ENCODE data around the gene KRT33A. TPM values are rescaled to one million over a fixed set of nuclear protein-coding genes. Genes with fewer than 3 reads are reported as not detected.

The KRT33A gene
- total RNA-seq, 2 donors from 2014 or later: not detected

GRCh38 chr17:41340494-41340893 lies 10.1 kb downstream of the KRT33A start:
- no peak overlapping the region for H3K4me3 ChIP-seq
- H3K27ac ChIP-seq: no peak overlapping the region
- no peaks in the 10 kb centered on the region for H3K36me3 ChIP-seq
- no peaks in the 10 kb centered on the region for H3K27me3 ChIP-seq (replicated peaks; ENCODE audit: insufficient read depth)
- no peaks in the 10 kb centered on the region for H3K4me1 ChIP-seq (ENCODE audit: control insufficient read depth in 1 of 2, low read depth in 2 of 2)
- ATAC-seq (ENCODE audit: insufficient number of reproducible peaks, low FRiP score, low read depth) (no peak), DNase-seq (ENCODE audit: low spot score) (no peak)
- TF ChIP-seq, protein P1, sequence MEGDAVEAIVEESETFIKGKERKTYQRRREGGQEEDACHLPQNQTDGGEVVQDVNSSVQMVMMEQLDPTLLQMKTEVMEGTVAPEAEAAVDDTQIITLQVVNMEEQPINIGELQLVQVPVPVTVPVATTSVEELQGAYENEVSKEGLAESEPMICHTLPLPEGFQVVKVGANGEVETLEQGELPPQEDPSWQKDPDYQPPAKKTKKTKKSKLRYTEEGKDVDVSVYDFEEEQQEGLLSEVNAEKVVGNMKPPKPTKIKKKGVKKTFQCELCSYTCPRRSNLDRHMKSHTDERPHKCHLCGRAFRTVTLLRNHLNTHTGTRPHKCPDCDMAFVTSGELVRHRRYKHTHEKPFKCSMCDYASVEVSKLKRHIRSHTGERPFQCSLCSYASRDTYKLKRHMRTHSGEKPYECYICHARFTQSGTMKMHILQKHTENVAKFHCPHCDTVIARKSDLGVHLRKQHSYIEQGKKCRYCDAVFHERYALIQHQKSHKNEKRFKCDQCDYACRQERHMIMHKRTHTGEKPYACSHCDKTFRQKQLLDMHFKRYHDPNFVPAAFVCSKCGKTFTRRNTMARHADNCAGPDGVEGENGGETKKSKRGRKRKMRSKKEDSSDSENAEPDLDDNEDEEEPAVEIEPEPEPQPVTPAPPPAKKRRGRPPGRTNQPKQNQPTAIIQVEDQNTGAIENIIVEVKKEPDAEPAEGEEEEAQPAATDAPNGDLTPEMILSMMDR (IDR thresholded peaks at IDR 0.05): no peak
- no peaks in the 10 kb centered on the region for H3K9me3 ChIP-seq

- ATAC-seq (ENCODE audit: insufficient number of reproducible peaks, low FRiP score, low read depth): no peak
- TF ChIP-seq, protein P1 (IDR thresholded peaks at IDR 0.05): no peak
- Histone ChIP-seq H3K4me3 (no peak overlapping the region), H3K4me1 (ENCODE audit: control insufficient read depth in 1 of 2, low read depth in 2 of 2) (no peaks in the 10 kb centered on the region), H3K27me3 (replicated peaks; ENCODE audit: insufficient read depth) (no peaks in the 10 kb centered on the region), H3K9me3 (no peaks in the 10 kb centered on the region), H3K36me3 (no peaks in the 10 kb centered on the region), H3K27ac (no peak overlapping the region)
- no peak for DNase-seq (ENCODE audit: low spot score)
These were observed 11.0 kb downstream of the KRT33A start for GRCh38 chr17:41339571-41340172.

GRCh38 chr17:41338961-41339485 lies 11.6 kb downstream of the KRT33A start:
- Histone ChIP-seq H3K27ac (no peak overlapping the region), H3K9me3 (no peaks in the 10 kb centered on the region), H3K4me3 (no peak overlapping the region), H3K36me3 (no peaks in the 10 kb centered on the region), H3K4me1 (ENCODE audit: control insufficient read depth in 1 of 2, low read depth in 2 of 2) (no peaks in the 10 kb centered on the region), H3K27me3 (replicated peaks; ENCODE audit: insufficient read depth) (no peaks in the 10 kb centered on the region)
- DNase-seq (ENCODE audit: low spot score) (no peak), ATAC-seq (ENCODE audit: insufficient number of reproducible peaks, low FRiP score, low read depth) (no peak)
- TF ChIP-seq, protein P1 (IDR thresholded peaks at IDR 0.05): no peak

- TF ChIP-seq, protein P1 (IDR thresholded peaks at IDR 0.05): no peak
- no peak for ATAC-seq (ENCODE audit: insufficient number of reproducible peaks, low FRiP score, low read depth)
- DNase-seq (ENCODE audit: low spot score): no peak
- H3K27me3 ChIP-seq (replicated peaks; ENCODE audit: insufficient read depth): no peaks in the 10 kb centered on the region
- H3K36me3 ChIP-seq: no peaks in the 10 kb centered on the region
- no peaks in the 10 kb centered on the region for H3K4me1 ChIP-seq (ENCODE audit: control insufficient read depth in 1 of 2, low read depth in 2 of 2)
- no peaks in the 10 kb centered on the region for H3K9me3 ChIP-seq
- no peak overlapping the region for H3K27ac ChIP-seq
- no peak overlapping the region for H3K4me3 ChIP-seq
These were observed 14.9 kb downstream of the KRT33A start for GRCh38 chr17:41335747-41336146.

DNA sequence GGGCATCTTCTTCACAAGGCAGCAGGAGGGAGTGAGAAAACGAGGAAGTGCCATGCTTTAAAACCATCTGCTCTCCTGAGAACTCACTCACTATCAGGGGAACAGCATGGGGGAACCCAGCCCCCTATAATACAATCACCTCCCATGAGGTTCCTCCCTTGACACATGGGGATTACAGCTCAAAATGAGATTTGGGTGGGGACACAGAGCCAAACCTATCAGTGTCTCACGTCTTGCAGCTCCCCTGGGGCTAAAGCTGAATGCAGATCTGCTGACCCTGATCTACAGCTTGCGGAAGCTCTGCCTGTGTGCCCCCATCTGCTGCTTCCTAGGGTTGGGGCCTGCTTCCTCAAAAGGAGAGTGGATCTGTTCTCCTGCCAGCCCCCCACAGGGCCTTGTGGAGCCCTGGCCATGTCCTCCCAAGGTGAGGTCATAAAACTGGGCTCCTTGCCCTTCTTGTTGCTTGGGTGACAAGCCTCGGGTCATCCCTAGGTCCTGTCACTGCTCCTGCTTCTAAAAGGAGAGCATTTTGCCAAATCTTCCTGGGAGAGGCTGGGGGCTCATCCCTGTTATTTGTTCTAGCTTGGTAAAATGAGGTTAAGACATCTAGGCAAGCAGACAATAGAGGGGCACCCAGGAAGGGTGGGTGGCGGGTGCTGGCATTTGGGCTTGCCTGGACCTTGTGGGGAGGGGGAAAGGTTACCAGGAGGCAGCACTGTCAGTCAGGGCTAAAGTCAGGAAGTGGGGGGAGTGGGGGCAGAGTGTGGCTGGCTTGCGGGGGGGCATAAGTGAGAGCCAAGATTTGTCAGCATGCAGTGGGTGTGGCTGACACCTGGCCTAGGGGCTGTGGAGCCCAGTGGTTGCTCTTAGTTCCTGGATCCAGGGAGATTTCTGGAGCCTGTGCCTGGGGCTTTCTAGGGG lies 16.0 kb downstream of the KRT33A start:
- Histone ChIP-seq H3K27ac (no peak overlapping the region), H3K9me3 (no peaks in the 10 kb centered on the region), H3K27me3 (replicated peaks; ENCODE audit: insufficient read depth) (no peaks in the 10 kb centered on the region), H3K36me3 (no peaks in the 10 kb centered on the region), H3K4me3 (no peak overlapping the region), H3K4me1 (ENCODE audit: control insufficient read depth in 1 of 2, low read depth in 2 of 2) (no peaks in the 10 kb centered on the region)
- DNase-seq (ENCODE audit: low spot score): no peak
- no peak for ATAC-seq (ENCODE audit: insufficient number of reproducible peaks, low FRiP score, low read depth)
- TF ChIP-seq, protein P1 (IDR thresholded peaks at IDR 0.05): no peak

Data from thoracic aorta (tissue), 2 donors.